Left lung (tissue), 10 donors: ENCODE measurements around the gene U2SURP. TPM values are rescaled to one million over a fixed set of nuclear protein-coding genes. Genes with fewer than 3 reads are reported as not detected.

Source experiments
- ATAC-seq: fragments of 200-7000 bp; cut with Tn5 transposase; one replicate; pipeline ENCODE4 v1.9.1; 2020; ENCODE audit warnings: moderate library complexity
- DNase-seq, 4 donors: peaks; one replicate each; pipeline ENCODE4 v3.0.0-alpha.2; 2013 to 2020
- H3K27ac ChIP-seq, 2 donors: fragments of 200-600 bp; sonication (generic) in 1 of 2; one replicate each; pipeline versions ENCODE4 v1.5.0 to v1.8.0; 2020 to 2021
- H3K27me3 ChIP-seq, 2 donors: fragments of 200-600 bp; sonication (generic) in 1 of 2; one replicate each; pipeline versions ENCODE4 v1.5.0 to v1.8.0; 2020 to 2021
- H3K36me3 ChIP-seq, 2 donors: fragments of 200-600 bp; sonication (generic) in 1 of 2; one replicate each; pipeline versions ENCODE4 v1.5.0 to v1.8.0; 2020 to 2021
- H3K4me1 ChIP-seq, 2 donors: fragments of 200-600 bp; one replicate each; pipeline ENCODE4 v1.8.0; 2021
- H3K4me3 ChIP-seq, 2 donors: fragments of 200-600 bp; sonication (generic) in 1 of 2; one replicate each; pipeline versions ENCODE4 v1.5.0 to v1.8.0; 2020 to 2021; ENCODE audit warnings: mild to moderate bottlenecking in 1 of 2
- H3K9me3 ChIP-seq, 2 donors: fragments of 200-600 bp; sonication (generic) in 1 of 2; one replicate each; pipeline versions ENCODE4 v1.5.0 to v1.8.0; 2020 to 2021
- CTCF ChIP-seq, 2 donors: fragments of 200-600 bp; sonication (generic) in 1 of 2; IDR thresholded peaks; one replicate each; pipeline versions ENCODE4 v1.5.0 to v1.8.0; 2021; ENCODE audit warnings: antibody characterized with exemption in 2 of 2
- intact Hi-C, 2 donors: fragments of 100-400 bp; cut with DNase I; formaldehyde crosslinking; loops; one replicate each; pipeline versions ENCODE4 v1.11.2 to v1.14.2; 2022
- polyA plus RNA-seq, 6 donors: library from polyadenylated mRNA; unstranded; fragments of 120-200 nt; gene quantifications; one replicate each; pipeline ENCODE4 v1.2.1, GENCODE V29; 2013; ENCODE audit not compliant: insufficient read length in 6 of 6
- total RNA-seq, 2 donors: library from RNA; stranded (reverse); fragmentation: NEBNext Ultra II Directional; extraction: Animal tissue kit (Norgen Biotek cat#: 25700); gene quantifications; one replicate each; pipeline ENCODE4 v1.2.1, GENCODE V29; 2021
- donor health status: DM: no; HTN: yes; CAD: no.
- donor health status: DM: no; HTN: no; CAD: no.

U2SURP gene
- total and polyA plus RNA-seq, 8 donors, result 54.3 to 223 (median 180) TPM

DNA sequence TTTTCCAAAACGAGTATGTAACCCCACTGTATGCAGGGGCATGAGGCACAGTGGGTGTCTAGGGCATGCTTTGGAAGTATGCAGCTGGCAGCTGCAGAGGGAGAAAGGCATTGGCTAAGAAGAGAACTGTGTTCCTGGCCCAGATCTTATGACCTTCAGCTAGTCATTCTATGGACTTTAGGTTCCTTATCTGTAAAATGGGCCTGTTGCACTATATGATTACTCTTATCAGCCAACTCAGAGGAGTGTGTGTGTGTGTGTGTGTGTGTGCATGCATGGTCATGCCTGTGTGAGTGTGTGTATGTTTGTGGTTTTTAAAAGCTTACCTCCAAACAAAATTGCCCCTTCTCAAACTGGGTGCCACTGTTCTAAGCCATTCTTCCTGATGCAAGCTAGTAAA lies 90.8 kb downstream of the U2SURP start:
- H3K27me3 ChIP-seq, result no peaks in the 10 kb centered on the region
- ATAC-seq, result no peak
- H3K36me3 ChIP-seq, result no peaks in the 10 kb centered on the region
- no peaks in the 10 kb centered on the region for H3K4me1 ChIP-seq
- intact Hi-C loops, result no loop called here
- no peak overlapping the region for H3K27ac ChIP-seq
- H3K4me3 ChIP-seq, result no peak overlapping the region
- TF ChIP-seq CTCF (IDR thresholded peaks at IDR 0.05), result no peak
- DNase-seq, result no peak
- no peaks in the 10 kb centered on the region for H3K9me3 ChIP-seq

GRCh38 chr3:143095813-143096212 lies 94.4 kb downstream of the U2SURP start:
- no peak overlapping the region for H3K27ac ChIP-seq
- TF ChIP-seq CTCF (IDR thresholded peaks at IDR 0.05), result no peak
- intact Hi-C loops, result no loop called here
- ATAC-seq (no peak), DNase-seq (no peak)
- no peak overlapping the region for H3K4me3 ChIP-seq
- H3K36me3 ChIP-seq, result no peaks in the 10 kb centered on the region
- H3K27me3 ChIP-seq, result no peaks in the 10 kb centered on the region
- no peaks in the 10 kb centered on the region for H3K4me1 ChIP-seq
- no peaks in the 10 kb centered on the region for H3K9me3 ChIP-seq

DNA sequence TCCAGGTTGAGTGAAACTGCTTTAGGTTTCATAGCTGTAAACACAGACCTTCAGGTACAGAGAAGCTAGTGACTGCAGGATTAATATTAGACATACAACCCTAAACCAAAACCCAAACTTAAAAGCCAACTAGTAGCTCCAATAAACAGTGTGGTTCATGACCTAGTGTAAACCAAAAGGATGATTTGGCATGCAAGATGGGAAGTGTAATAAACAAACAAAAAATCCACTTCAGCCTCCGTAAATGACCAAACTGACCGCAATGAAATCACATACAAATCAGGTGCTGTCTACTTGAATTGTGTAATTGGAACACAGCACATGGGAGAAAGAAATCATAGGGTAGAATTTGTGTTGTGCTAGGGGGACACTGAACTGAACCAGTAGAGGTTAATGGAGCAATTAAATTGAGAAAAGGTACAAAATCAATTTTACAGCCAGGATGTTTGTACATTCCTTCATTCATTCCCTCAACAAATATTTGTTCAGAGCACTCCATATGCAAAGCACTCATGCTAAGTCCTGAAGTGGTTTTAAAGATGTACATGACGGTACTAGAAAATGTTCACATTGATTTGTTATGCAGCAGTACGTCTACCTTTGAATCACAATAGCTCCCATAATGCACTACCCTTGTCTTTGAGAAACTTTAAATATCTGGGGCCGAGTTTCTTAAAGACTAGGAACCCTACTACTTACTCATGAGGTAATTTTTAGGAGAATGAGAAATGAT lies 96.8 kb downstream of the U2SURP start:
- no peaks in the 10 kb centered on the region for H3K27me3 ChIP-seq

GRCh38 chr3:143099210-143099609 lies 97.8 kb downstream of the U2SURP start:
- Histone ChIP-seq H3K4me3 (no peak overlapping the region), H3K27ac (no peak overlapping the region), H3K36me3 (no peaks in the 10 kb centered on the region), H3K9me3 (peaks cover 0 to 10% of the 10 kb centered on the region in 2 donors), H3K27me3 (no peaks in the 10 kb centered on the region), H3K4me1 (no peaks in the 10 kb centered on the region)
- DNase-seq (no peak), ATAC-seq (no peak)
- intact Hi-C loops, result no loop called here
- no peak for TF ChIP-seq CTCF (IDR thresholded peaks at IDR 0.05)

More for the DNA sequence above, 96.8 kb downstream of the U2SURP start:
- Histone ChIP-seq H3K27ac (no peak overlapping the region), H3K4me1 (no peaks in the 10 kb centered on the region), H3K9me3 (peaks cover 0 to under 1% of the 10 kb centered on the region in 2 donors), H3K4me3 (no peak overlapping the region), H3K36me3 (no peaks in the 10 kb centered on the region)
- intact Hi-C loops, result no loop called here
- TF ChIP-seq CTCF (IDR thresholded peaks at IDR 0.05), result no peak
- ATAC-seq (peak; percentile 73), DNase-seq (no peak)

- no peak for TF ChIP-seq CTCF (IDR thresholded peaks at IDR 0.05)
- Histone ChIP-seq H3K4me1 (no peaks in the 10 kb centered on the region), H3K4me3 (no peak overlapping the region), H3K27me3 (no peaks in the 10 kb centered on the region), H3K36me3 (no peaks in the 10 kb centered on the region), H3K27ac (no peak overlapping the region), H3K9me3 (peaks cover 0 to 15% of the 10 kb centered on the region in 2 donors)
- no peak for DNase-seq
- ATAC-seq, result no peak
- intact Hi-C loops, result no loop called here
These were observed 98.3 kb downstream of the U2SURP start for GRCh38 chr3:143099690-143100089.
